ENCODE results near the gene PTPRF.
A peak's percentile ranks its signal among the peaks of the same experiment; 100 is the strongest.
"Not testable (repeated sequence)": the region's sequence is repeated elsewhere in the genome, so short reads cannot be mapped to it uniquely, and the experiment has no call there.

PTPRF gene

GRCh38 chr1:43548285-43549271 is 17.9 kb downstream of the PTPRF start:
- H3K9me3 ChIP-seq (ENCODE audit: low read length), result no peaks in the 10 kb centered on the region
- H3K27ac ChIP-seq (ENCODE audit: low read depth, low read length), result no peak overlapping the region
- H3K4me1 ChIP-seq (ENCODE audit: insufficient read depth, low read length), result peaks cover 43% of the 10 kb centered on the region
- peaks cover 27% of the 10 kb centered on the region for H3K36me3 ChIP-seq (ENCODE audit: insufficient read depth, low read length)
- H3K27me3 ChIP-seq (ENCODE audit: control insufficient read depth in 1 of 2, insufficient read depth in 2 of 2, low read length in 2 of 2), result no peaks in the 10 kb centered on the region
- no peak overlapping the region for H3K9ac ChIP-seq (ENCODE audit: low read length)
- no peak overlapping the region for H3K4me3 ChIP-seq (ENCODE audit: low read depth in 1 of 2, low read length in 2 of 2)

GRCh38 chr1:43549394-43549793 is 18.7 kb downstream of the PTPRF start:
- not testable (repeated sequence) for H3K4me3 ChIP-seq (ENCODE audit: low read depth in 1 of 2, low read length in 2 of 2)

GRCh38 chr1:43549921-43550597 is 19.4 kb downstream of the PTPRF start:
- Histone ChIP-seq H3K9me3 (ENCODE audit: low read length) (no peaks in the 10 kb centered on the region), H3K4me1 (ENCODE audit: insufficient read depth, low read length) (peaks cover 32% of the 10 kb centered on the region), H3K36me3 (ENCODE audit: insufficient read depth, low read length) (peaks cover 34% of the 10 kb centered on the region), H3K4me3 (ENCODE audit: low read depth in 1 of 2, low read length in 2 of 2) (peak overlapping the region; percentile 16 to 32), H3K27ac (ENCODE audit: low read depth, low read length) (peak overlapping the region; percentile 29), H3K9ac (ENCODE audit: low read length) (no peak overlapping the region), H3K27me3 (ENCODE audit: control insufficient read depth in 1 of 2, insufficient read depth in 2 of 2, low read length in 2 of 2) (no peaks in the 10 kb centered on the region)

More at GRCh38 chr1:43549394-43549793, 18.7 kb downstream of the PTPRF start:
- H3K27me3 ChIP-seq (ENCODE audit: control insufficient read depth in 1 of 2, insufficient read depth in 2 of 2, low read length in 2 of 2); H3K27ac ChIP-seq (ENCODE audit: low read depth, low read length); H3K9ac ChIP-seq (ENCODE audit: low read length); H3K9me3 ChIP-seq (ENCODE audit: low read length): not testable (repeated sequence)
- Histone ChIP-seq H3K36me3 (ENCODE audit: insufficient read depth, low read length) (peaks cover 35% of the 10 kb centered on the region), H3K4me1 (ENCODE audit: insufficient read depth, low read length) (peaks cover 39% of the 10 kb centered on the region)

GRCh38 chr1:43550598-43551246 is 20.0 kb downstream of the PTPRF start:
- Histone ChIP-seq H3K36me3 (ENCODE audit: insufficient read depth, low read length) (peaks cover 30% of the 10 kb centered on the region), H3K9me3 (ENCODE audit: low read length) (no peaks in the 10 kb centered on the region), H3K9ac (ENCODE audit: low read length) (no peak overlapping the region), H3K4me1 (ENCODE audit: insufficient read depth, low read length) (peaks cover 26% of the 10 kb centered on the region), H3K27ac (ENCODE audit: low read depth, low read length) (peak overlapping the region; percentile 29), H3K4me3 (ENCODE audit: low read depth in 1 of 2, low read length in 2 of 2) (peak overlapping the region; percentile 16 to 32), H3K27me3 (ENCODE audit: control insufficient read depth in 1 of 2, insufficient read depth in 2 of 2, low read length in 2 of 2) (no peaks in the 10 kb centered on the region)

- Histone ChIP-seq H3K4me3 (ENCODE audit: low read depth in 1 of 2, low read length in 2 of 2) (no peak overlapping the region), H3K4me1 (ENCODE audit: insufficient read depth, low read length) (peaks cover 20% of the 10 kb centered on the region), H3K36me3 (ENCODE audit: insufficient read depth, low read length) (peaks cover 34% of the 10 kb centered on the region), H3K27ac (ENCODE audit: low read depth, low read length) (peak overlapping the region; percentile 73), H3K9me3 (ENCODE audit: low read length) (no peaks in the 10 kb centered on the region), H3K9ac (ENCODE audit: low read length) (no peak overlapping the region), H3K27me3 (ENCODE audit: control insufficient read depth in 1 of 2, insufficient read depth in 2 of 2, low read length in 2 of 2) (no peaks in the 10 kb centered on the region)
Observed at GRCh38 chr1:43551396-43551888, 20.8 kb downstream of the PTPRF start.

GRCh38 chr1:43552059-43552742 is 21.5 kb downstream of the PTPRF start:
- Histone ChIP-seq H3K27me3 (ENCODE audit: control insufficient read depth in 1 of 2, insufficient read depth in 2 of 2, low read length in 2 of 2) (no peaks in the 10 kb centered on the region), H3K9ac (ENCODE audit: low read length) (peak overlapping the region; percentile 3), H3K36me3 (ENCODE audit: insufficient read depth, low read length) (peaks cover 31% of the 10 kb centered on the region), H3K9me3 (ENCODE audit: low read length) (no peaks in the 10 kb centered on the region), H3K4me3 (ENCODE audit: low read depth in 1 of 2, low read length in 2 of 2) (no peak overlapping the region), H3K27ac (ENCODE audit: low read depth, low read length) (peak overlapping the region; percentile 73), H3K4me1 (ENCODE audit: insufficient read depth, low read length) (peaks cover 28% of the 10 kb centered on the region)

GRCh38 chr1:43552813-43553212 is 22.1 kb downstream of the PTPRF start:
- no peaks in the 10 kb centered on the region for H3K9me3 ChIP-seq (ENCODE audit: low read length)
- peak overlapping the region; percentile 3 for H3K9ac ChIP-seq (ENCODE audit: low read length)
- peaks cover 31% of the 10 kb centered on the region for H3K36me3 ChIP-seq (ENCODE audit: insufficient read depth, low read length)
- H3K4me3 ChIP-seq (ENCODE audit: low read depth in 1 of 2, low read length in 2 of 2), result no peak overlapping the region
- peak overlapping the region; percentile 73 for H3K27ac ChIP-seq (ENCODE audit: low read depth, low read length)
- H3K4me1 ChIP-seq (ENCODE audit: insufficient read depth, low read length), result peaks cover 33% of the 10 kb centered on the region
- no peaks in the 10 kb centered on the region for H3K27me3 ChIP-seq (ENCODE audit: control insufficient read depth in 1 of 2, insufficient read depth in 2 of 2, low read length in 2 of 2)

GRCh38 chr1:43554444-43554992 is 23.8 kb downstream of the PTPRF start:
- H3K27ac ChIP-seq (ENCODE audit: low read depth, low read length), result no peak overlapping the region
- peaks cover 39% of the 10 kb centered on the region for H3K4me1 ChIP-seq (ENCODE audit: insufficient read depth, low read length)
- no peak overlapping the region for H3K9ac ChIP-seq (ENCODE audit: low read length)
- no peaks in the 10 kb centered on the region for H3K27me3 ChIP-seq (ENCODE audit: control insufficient read depth in 1 of 2, insufficient read depth in 2 of 2, low read length in 2 of 2)
- H3K9me3 ChIP-seq (ENCODE audit: low read length), result no peaks in the 10 kb centered on the region
- H3K36me3 ChIP-seq (ENCODE audit: insufficient read depth, low read length), result peaks cover 27% of the 10 kb centered on the region
- H3K4me3 ChIP-seq (ENCODE audit: low read depth in 1 of 2, low read length in 2 of 2), result no peak overlapping the region

- Histone ChIP-seq H3K4me3 (ENCODE audit: low read depth in 1 of 2, low read length in 2 of 2) (no peak overlapping the region), H3K9ac (ENCODE audit: low read length) (no peak overlapping the region), H3K27me3 (ENCODE audit: control insufficient read depth in 1 of 2, insufficient read depth in 2 of 2, low read length in 2 of 2) (no peaks in the 10 kb centered on the region), H3K9me3 (ENCODE audit: low read length) (no peaks in the 10 kb centered on the region), H3K4me1 (ENCODE audit: insufficient read depth, low read length) (peaks cover 39% of the 10 kb centered on the region), H3K27ac (ENCODE audit: low read depth, low read length) (peak overlapping the region; percentile 49), H3K36me3 (ENCODE audit: insufficient read depth, low read length) (peaks cover 27% of the 10 kb centered on the region)
Observed at GRCh38 chr1:43556782-43557181, 26.1 kb downstream of the PTPRF start.

- Histone ChIP-seq H3K4me3 (ENCODE audit: low read depth in 1 of 2, low read length in 2 of 2) (no peak overlapping the region), H3K36me3 (ENCODE audit: insufficient read depth, low read length) (peaks cover 27% of the 10 kb centered on the region), H3K9ac (ENCODE audit: low read length) (no peak overlapping the region), H3K27me3 (ENCODE audit: control insufficient read depth in 1 of 2, insufficient read depth in 2 of 2, low read length in 2 of 2) (no peaks in the 10 kb centered on the region), H3K27ac (ENCODE audit: low read depth, low read length) (peak overlapping the region; percentile 70), H3K4me1 (ENCODE audit: insufficient read depth, low read length) (peaks cover 31% of the 10 kb centered on the region), H3K9me3 (ENCODE audit: low read length) (no peaks in the 10 kb centered on the region)
Observed at GRCh38 chr1:43557744-43558245, 27.1 kb downstream of the PTPRF start.
